RWPE2 (cell line): ENCODE data around the gene ZNF17.
A peak's percentile ranks its signal among the peaks of the same experiment; 100 is the strongest.

Experiments
- ATAC-seq: fragments of 200-7000 bp; cut with Tn5 transposase; 3 replicates; pipeline ENCODE4 v1.9.1; 2021; ENCODE audit warnings: low read depth
- DNase-seq: peaks from one replicate; pipeline ENCODE4 v3.0.0-alpha.2; 2020; ENCODE audit warnings: low spot score
- H3K27ac ChIP-seq: fragments of 450-650 bp; 2 replicates; pipeline ENCODE4 v1.5.1; 2017; ENCODE audit warnings: mild to moderate bottlenecking; ENCODE audit not compliant: poor library complexity, severe bottlenecking
- H3K27me3 ChIP-seq: fragments of 250-450 bp; sonication (Bioruptor Pico); 2 replicates; pipeline ENCODE4 v1.5.1; 2021; ENCODE audit warnings: mild to moderate bottlenecking, moderate library complexity; ENCODE audit not compliant: insufficient read depth, poor library complexity, severe bottlenecking
- H3K36me3 ChIP-seq: fragments of 250-450 bp; sonication (Bioruptor Pico); 2 replicates; pipeline ENCODE4 v1.5.1; 2020; ENCODE audit warnings: low read depth, mild to moderate bottlenecking, moderate library complexity
- H3K4me1 ChIP-seq: fragments of 250-450 bp; sonication (Bioruptor Pico); 2 replicates; pipeline ENCODE4 v1.5.1; 2021; ENCODE audit warnings: mild to moderate bottlenecking, moderate library complexity; ENCODE audit not compliant: insufficient read depth, poor library complexity, severe bottlenecking
- H3K4me3 ChIP-seq: fragments of 250-450 bp; sonication (Bioruptor Pico); 2 replicates; pipeline ENCODE4 v1.5.1; 2021; ENCODE audit warnings: mild to moderate bottlenecking, moderate library complexity; ENCODE audit not compliant: severe bottlenecking
- H3K9me3 ChIP-seq: fragments of 250-450 bp; sonication (Bioruptor Pico); 2 replicates; pipeline ENCODE4 v1.5.1; 2021; ENCODE audit warnings: mild to moderate bottlenecking, moderate library complexity; ENCODE audit not compliant: severe bottlenecking
- TF ChIP-seq, protein P1 (sequence below): fragments of 450-650 bp; IDR thresholded peaks from one replicate; pipeline ENCODE4 v1.5.1; 2017; ENCODE audit warnings: mild to moderate bottlenecking, moderate library complexity; ENCODE audit not compliant: poor library complexity, severe bottlenecking

ZNF17 gene

DNA sequence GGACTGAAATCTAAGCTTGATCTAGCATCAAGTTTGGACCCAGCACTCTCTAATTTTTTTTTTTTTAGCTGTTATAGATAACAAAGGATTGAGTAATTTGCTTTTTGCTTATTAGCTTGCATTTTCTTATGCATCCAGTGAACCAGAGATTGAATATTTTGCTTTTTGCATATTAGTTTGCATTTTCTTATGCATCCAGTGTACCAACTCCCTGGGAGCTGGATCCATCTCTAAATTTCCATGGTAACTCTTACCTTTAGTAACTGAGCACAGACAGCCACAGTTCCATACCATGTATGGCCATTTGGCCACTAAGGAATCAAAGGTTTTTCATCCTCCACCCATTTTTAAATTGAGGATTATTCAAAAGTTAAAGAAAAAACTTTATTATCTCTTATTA lies 30.0 kb upstream of the ZNF17 start:
- Histone ChIP-seq H3K4me1 (no peaks in the 10 kb centered on the region), H3K27ac (no peak overlapping the region), H3K9me3 (peaks cover 3% of the 10 kb centered on the region), H3K36me3 (peaks cover 15% of the 10 kb centered on the region), H3K4me3 (no peak overlapping the region), H3K27me3 (no peaks in the 10 kb centered on the region)
- ATAC-seq (no peak), DNase-seq (no peak)
- TF ChIP-seq, protein P1, sequence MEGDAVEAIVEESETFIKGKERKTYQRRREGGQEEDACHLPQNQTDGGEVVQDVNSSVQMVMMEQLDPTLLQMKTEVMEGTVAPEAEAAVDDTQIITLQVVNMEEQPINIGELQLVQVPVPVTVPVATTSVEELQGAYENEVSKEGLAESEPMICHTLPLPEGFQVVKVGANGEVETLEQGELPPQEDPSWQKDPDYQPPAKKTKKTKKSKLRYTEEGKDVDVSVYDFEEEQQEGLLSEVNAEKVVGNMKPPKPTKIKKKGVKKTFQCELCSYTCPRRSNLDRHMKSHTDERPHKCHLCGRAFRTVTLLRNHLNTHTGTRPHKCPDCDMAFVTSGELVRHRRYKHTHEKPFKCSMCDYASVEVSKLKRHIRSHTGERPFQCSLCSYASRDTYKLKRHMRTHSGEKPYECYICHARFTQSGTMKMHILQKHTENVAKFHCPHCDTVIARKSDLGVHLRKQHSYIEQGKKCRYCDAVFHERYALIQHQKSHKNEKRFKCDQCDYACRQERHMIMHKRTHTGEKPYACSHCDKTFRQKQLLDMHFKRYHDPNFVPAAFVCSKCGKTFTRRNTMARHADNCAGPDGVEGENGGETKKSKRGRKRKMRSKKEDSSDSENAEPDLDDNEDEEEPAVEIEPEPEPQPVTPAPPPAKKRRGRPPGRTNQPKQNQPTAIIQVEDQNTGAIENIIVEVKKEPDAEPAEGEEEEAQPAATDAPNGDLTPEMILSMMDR: no peak

DNA sequence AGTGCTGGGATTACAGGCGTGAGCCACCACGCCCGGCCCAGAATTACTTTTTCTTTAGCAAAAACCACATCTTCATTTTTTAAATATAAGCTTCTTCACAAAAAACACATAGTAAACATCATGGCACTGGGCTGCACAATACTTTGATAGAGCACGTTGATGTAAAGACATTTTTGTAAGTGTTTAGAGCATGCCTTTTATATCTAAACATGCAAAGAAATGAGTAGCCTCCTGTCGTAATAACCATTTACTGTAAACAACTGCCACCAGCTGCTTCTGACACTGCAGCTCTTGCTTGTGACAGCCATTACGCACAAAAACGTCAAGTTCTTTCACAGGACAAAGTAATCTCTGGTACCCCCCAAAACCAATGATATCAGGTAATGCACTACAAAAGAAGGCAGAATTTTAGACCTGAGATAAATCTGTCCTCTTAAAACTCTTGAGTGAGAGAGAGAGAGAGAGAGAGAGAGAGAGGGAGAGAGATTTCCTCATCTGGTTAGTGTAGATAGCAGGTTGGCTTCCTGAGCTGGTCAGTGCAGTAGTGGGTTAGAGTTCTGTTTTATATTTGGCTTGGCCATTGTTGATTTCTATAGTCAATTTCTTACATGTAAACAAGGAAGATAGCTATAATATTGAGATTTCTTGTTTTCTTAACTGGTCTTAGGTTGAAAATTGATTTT lies 28.0 kb upstream of the ZNF17 start:
- no peak for DNase-seq
- no peak overlapping the region for H3K27ac ChIP-seq

DNA sequence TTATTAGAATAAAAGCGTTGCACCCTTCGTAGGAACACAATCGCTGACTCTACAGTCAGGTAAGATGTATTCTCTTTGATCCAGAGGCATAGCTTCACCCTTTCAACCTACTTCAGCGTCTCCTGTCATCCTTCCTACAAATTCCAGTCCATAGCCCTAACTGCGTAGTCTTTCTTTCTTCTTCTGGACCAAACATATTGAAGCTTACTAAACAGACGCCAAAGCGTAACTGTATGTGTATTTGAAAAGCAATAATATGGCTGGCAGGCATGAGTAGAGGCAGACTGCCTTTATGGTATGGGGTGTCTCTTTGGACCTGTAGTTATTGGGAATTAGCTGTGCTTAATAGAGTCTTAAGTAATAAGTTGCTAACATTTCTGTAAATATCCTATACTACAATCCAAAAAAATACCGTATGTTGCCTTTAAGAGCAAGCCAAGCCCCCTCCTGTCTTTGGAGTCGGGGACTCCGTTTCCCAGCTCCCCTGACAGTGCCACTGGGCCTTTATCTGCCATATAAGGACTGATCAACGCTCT lies 21.7 kb upstream of the ZNF17 start:
- TF ChIP-seq, protein P1: no peak
- Histone ChIP-seq H3K4me1 (peaks cover 11% of the 10 kb centered on the region), H3K27ac (peak overlapping the region; percentile 32), H3K4me3 (peak overlapping the region; percentile 67), H3K36me3 (peaks cover 18% of the 10 kb centered on the region), H3K9me3 (no peaks in the 10 kb centered on the region), H3K27me3 (no peaks in the 10 kb centered on the region)
- DNase-seq (no peak), ATAC-seq (no peak)

More for the DNA sequence above, 28.0 kb upstream of the ZNF17 start:
- Histone ChIP-seq H3K27me3 (no peaks in the 10 kb centered on the region), H3K4me1 (no peaks in the 10 kb centered on the region), H3K4me3 (no peak overlapping the region), H3K9me3 (peaks cover 2% of the 10 kb centered on the region), H3K36me3 (no peaks in the 10 kb centered on the region; the same call in 1 of the 2 replicates)
- TF ChIP-seq, protein P1: no peak
- ATAC-seq: no peak

DNA sequence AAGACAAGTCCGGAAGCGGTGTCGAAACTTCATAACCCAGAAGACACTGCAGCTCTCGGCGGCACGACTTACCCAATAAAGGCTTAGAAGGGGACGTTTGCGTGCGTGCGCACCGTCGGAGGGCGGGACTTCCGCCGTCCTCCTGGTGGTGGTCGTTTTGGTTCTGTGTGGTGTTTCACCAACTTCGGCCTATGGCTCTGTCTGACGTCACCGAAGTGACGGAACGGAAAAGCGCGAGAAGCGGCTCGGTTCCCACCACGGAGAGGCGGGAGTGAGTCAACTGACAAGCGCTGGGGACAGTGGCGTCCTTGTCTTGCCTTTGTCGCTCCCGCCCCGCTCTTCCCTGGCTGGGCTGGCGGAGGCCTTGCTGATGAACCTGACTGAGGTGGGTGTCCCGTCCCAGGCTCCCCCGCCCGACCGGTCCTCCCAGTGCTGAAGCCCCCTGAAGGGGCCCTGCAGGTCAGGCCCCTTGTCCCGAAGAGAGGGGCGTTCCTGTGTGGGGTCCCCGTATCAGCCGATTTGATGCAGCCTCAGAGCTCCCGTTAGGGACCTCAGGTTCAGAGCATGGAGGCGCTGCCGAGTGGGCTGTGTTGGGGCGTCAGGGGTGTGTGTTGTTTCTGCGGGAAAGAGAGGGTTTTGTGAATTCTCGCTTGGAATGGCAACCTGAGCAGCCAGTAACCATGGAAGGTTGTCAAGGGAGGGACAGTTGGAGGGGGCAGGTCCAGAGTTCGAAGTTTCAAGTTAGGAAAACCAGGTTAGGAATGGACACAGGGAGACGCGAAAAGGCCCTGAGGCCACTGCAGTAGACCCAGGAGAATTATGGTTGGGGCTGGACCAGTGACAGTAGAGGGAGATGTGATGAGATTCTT lies 21.0 kb upstream of the ZNF17 start, which contains the start of gene ZNF548:
Gene ZNF548, plus strand, starts transcription at position 125 of the 869 bp plus-strand sequence. Its CDS starts 246 bp downstream, at position 371.
- peak within 1 kb of the TSS; percentile 32 for H3K27ac ChIP-seq
- peaks cover 18% of the 10 kb centered on the region for H3K36me3 ChIP-seq
- H3K4me3 ChIP-seq: peak within 1 kb of the TSS; percentile 67
- DNase-seq (peak; percentile 95), ATAC-seq (peak; percentile 98)
- no peaks in the 10 kb centered on the region for H3K27me3 ChIP-seq
- peaks cover 11% of the 10 kb centered on the region for H3K4me1 ChIP-seq
- TF ChIP-seq, protein P1: peak; percentile 21
- H3K9me3 ChIP-seq: no peaks in the 10 kb centered on the region
